GM19452 (cell line): Measurements from ENCODE around the gene CDT1.
"Not testable (repeated sequence)": the region's sequence is repeated elsewhere in the genome, so short reads cannot be mapped to it uniquely, and the experiment has no call there.

Source experiments
- ATAC-seq: cut with Tn5 transposase; IDR thresholded peaks from one replicate; pipeline ENCODE4 v1.9.1; 2021; ENCODE audit not compliant: unreplicated experiment

CDT1 gene

DNA sequence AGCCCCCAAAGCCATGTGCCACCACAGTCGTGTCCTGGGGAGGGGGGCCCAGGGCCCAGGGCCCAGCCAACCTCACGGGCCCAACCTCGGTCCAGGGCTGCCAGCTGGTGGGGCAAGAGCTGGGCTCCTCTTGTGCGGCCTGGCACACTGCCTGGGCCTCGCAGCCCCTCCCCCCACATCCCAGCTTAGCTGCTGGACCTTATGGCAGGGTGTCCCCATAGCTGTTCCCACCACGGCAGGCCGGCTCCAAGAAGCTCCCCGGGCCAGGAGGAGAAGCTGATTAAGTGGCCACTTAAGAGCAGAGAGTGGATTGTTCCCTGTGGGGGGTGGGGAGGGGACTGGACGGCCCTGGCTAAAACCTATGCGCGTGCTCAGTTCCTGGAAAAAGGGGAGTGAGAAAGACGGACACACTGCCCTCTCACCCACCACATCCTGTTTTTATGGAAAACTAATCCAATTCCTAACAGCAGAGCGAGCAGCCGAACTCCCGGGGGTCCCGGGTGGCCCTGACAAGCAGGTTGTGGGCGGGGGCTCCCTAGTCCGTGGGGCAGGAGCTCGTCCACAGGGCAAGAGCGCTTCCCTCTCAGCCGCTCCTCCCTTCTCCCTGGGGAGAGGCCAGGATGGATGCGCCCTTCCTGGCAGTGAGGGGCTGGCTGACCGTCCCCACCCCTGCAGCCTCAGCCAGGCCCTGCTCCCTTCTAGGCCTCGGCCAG, 35.4 kb upstream of the CDT1 start:
- no peak for ATAC-seq

DNA sequence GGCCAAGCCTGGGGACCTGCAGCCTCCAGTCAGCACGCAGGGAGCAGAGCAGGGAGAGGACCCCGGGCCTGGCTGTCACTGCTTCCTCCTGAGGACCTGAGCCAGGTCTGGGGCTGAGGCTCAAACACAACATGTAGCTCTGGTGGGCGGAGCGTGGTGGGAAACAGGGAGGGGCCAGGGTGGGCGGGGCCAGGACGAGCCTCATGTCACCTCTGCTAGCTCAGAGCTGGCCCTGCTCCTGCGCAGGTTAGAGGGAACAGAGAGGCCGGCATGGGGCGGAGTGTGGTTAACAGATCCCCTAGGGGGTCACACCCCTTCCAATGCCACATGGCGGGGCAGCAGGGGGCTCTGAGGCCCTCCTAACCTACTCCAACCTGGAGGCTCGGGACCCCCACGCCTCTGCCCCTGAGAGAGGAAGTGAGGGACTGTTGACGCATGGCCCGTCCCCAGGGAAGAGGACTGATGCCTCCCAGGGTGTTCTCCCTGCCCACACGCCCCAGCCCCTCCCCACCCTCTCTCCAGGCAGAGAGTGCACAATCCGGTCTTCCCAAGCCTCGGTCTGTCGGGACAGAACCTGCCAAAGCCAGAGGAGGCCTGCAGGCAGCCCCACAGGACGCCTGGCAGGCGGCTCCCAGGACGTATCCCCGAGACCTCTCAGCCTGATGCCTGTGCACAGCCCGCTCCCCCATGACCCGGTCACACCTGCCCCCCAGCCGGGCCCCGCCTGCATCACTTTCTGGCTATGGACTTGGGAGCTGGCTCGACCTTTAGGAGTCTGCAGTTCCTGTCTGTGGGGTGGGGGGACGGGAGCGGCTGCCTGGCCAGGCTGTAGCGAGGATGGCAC, 33.8 kb upstream of the CDT1 start:
- no peak for ATAC-seq

DNA sequence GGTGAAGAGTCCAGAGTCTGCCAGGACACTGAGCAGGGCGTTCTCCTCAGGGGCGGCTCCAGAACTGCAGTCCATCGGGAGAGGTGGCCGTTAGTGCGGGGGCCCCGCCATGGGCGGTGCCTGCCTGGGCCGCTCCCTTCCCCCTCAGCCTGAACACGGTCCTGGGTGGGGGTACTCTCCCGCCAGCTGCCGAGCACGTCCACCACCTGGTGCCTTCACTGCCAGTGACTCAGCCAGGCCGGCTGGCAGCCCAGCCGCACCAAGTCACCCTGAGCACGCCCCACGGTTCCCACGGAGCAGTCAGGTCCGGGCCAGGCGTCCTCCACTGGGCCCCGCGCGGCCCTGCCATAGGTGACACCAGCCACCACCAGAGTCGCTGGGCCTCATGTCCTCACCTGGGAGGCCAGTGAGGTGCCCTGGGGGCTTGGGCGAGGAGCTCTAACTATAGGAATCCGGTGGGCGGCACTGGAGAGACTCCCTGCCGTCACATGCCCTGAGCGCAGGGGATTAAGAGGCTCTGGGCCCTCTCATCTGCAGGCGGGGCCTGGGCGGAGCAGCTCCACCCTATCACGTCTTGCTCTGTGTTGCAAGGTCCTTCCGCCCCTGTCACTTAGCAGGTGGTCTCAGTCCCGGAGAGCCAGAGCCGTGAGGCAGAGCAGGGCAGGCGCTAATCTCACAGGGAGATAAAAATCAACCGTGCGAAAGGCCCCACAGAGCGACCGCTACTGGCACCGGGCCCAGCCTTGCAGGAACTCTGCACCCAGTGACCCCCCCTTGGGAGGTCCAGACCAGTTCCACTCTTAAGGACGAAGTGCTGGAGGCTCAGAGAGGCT, 32.9 kb upstream of the CDT1 start:
- ATAC-seq: no peak

DNA sequence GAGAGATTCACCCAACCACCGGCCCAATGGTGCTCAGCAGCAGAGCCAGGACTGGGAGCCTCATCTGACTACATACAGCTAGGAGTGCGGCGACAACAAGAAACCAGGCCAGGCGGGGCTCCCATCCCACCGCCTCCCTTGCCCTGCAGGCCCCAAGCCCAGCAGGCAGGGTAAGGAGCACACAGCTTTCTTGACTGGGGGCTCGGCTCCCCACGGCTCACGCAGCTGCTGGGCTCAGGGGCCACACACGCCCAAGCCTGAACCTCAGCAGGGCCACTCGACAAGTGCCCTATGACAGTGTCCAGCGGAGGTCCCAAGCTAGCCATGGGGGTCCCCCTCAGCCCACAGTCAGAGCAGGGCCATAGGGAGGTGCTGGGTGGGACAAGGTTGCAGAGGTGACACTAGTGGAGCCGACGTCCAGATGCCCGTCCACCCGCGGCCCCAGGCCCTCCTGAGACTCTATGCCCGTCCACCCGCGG, 32.3 kb upstream of the CDT1 start:
- no peak for ATAC-seq

DNA sequence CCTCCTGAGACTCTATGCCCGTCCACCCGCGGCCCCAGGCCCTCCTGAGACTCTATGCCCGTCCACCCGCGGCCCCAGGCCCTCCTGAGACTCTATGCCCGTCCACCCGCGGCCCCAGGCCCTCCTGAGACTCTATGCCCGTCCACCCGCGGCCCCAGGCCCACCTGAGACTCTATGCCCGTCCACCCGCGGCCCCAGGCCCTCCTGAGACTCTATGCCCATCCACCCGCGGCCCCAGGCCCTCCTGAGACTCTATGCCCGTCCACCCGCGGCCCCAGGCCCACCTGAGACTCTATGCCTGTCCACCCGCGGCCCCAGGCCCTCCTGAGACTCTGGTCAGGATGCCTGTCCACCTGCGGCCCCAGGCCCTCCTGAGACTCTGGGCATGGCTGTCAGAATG, 31.8 kb upstream of the CDT1 start:
- not testable (repeated sequence) for ATAC-seq

DNA sequence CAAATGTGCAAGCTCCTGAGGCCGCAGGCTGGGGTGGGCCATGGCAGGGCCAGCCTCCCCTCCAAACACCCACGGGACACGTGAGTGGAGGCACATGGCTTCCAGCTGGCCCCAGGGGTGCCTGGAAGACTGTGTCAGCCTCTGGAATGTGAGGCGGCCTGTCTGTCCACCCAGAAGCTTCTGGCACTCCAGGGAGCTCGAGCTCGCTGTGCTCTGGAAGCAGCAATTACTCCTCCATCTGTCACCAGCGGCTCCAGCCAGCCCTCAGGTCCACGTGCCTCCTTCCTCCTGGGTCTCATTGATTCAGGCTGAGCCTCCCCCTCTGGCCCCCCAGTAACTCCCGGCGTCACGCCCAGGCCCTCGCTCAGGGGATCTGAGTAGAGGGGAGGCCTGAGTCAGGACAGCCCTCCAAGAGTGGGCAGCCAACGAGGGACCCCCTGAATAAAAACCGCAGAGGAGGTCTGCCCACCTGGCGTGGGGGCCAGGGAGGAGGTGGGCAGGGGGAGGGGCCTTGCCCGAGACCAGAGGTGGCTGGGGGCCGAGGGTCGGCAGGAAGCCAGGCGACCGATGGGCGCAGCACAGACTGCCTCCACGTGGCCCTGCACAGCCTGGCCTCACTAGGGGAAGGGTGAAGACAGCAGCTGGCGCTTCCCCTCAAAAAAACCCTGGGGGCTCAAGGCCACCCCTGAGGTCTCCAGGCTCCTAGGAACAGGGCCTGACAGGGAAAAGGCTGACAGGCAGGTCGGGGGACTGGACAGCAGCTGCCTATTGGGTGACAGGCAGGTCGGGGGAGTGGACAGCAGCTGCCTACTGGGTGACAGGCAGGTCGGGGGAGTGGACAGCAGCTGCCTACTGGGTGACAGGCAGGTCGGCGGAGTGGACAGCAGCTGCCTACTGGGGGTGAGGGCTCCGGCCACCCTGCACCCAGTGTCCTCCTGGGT, 30.4 kb upstream of the CDT1 start:
- no peak for ATAC-seq

DNA sequence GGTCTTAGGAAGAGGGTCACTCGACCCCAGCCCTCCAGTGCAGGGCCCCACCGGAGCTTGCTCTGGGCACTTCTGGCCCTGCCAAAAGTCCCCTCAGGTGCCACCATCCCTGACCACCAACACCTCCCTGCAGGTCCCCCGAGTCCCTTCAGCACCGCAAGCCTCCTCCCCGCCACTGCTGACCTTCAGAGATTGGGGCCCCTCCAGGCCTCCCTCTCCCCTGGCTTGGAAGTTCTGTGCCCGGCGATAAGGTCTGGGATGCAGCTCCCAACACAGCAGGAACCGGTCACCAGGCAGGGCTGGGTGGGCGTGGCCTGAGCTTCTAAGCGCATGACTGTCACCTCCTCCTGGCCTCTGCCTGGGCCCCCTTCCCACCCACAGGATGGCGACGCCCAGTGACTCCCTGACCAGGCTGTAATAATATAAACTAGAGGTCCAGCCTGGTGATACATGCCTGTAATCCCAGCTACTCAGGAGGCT, 29.7 kb upstream of the CDT1 start:
- ATAC-seq: no peak

DNA sequence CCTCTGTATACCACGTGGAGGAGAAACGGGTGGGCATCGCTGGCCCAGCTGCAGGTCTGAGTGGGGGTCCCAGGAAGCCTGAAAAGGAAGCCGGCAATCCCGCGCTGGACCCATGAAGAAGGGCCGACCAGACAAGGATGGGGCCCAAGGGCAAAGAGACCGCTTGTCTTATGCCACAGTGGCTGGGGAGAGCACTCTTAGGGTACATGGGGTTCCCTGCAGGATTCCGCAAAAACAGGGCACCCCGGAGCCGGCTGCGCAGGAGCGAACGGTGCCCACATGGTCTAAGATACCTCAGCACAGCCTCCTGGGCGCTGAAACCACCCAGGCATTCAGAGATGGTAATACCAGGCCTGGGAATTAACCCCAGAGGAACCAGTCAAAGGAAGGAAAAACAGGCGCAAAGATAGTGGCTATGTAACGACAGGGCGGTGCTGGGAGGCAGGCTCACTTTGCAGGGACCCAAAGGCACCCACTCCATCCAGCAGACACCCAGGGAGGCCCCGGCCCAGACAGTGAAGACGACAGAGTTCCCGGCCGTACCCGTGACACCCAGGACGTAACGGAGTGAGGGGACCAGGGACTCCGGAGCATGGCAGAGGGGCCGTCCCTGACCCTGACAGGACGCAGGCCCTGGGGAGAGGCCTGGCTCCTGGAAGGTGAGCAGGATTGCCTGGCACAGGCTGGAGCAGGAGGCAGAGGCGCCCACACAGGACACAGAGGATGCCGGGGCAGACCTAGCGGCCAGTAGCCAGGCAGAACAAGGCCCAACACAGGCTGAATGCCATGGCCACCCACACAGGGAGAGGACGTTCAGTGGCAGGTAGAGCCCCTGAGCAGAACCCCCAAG, 28.8 kb upstream of the CDT1 start:
- ATAC-seq: no peak

DNA sequence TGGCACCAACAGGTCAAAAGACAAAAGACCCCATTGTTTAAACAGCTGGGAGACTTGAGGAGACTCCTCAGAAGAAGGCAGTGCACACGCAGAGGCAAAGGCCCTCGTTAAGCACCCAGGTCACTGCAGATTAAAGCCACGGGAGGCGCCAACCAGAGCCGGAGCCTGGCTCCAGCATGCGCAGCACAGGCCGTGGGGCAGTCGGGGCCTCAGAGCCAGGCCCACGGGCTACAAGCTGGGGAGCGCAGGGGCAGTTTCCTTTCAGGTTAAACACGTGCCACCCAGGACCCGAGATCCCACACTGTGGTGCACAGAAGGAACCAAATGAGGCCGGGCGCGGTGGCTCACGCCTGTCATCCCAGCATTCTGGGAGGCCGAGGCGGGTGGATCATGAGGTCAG, 27.8 kb upstream of the CDT1 start:
- ATAC-seq: no peak

DNA sequence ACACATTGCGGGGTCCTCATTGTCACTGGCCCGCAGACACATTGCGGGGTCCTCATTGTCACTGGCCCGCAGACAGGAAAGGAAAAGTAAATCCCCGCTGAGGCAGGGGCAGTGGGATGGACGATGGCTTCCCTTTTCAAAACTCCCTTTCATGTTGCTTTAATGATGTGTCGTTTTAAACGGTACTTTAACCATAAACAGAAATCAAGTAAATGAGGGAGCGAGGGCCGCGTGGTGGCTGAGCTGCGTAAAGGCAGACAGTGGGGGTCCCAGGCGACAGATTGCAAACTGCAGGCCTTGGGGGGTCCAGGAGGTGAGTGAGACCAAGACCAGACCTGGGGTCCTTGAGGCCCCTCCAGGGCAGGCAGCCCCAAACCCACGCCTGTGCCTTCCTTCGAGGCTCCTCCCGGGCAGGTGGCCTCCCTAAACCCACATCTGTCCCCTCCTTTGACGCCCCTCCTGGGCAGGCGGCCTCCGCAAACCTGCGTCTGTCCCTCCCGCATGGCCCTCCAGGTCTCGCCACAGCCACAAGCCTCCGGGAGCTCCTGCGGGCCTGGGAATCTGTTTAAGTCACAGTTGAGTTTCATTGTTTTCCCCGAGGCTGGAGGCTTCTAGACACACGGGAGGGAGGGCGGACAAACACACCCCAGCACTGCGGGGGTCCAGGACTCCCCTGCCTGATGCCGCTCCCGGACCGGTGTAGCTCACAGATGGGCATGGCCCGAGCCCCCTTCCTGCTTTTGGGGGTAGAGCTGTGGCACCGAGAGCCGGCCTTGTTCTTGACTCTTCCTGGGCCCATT, 25.9 kb upstream of the CDT1 start:
- no peak for ATAC-seq

DNA sequence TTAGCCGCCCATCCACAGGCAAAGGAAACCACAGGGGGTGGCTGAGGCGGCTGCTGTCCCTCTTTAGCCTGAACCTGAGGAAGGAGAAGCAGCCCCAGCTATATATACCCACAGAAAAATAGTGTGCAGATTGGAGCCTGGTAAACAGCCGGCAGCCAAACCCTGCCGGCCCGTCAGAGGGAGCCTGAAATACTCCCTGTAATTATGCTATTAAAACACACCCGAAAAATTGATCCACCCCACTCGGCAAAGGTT, 25.4 kb upstream of the CDT1 start:
- no peak for ATAC-seq

DNA sequence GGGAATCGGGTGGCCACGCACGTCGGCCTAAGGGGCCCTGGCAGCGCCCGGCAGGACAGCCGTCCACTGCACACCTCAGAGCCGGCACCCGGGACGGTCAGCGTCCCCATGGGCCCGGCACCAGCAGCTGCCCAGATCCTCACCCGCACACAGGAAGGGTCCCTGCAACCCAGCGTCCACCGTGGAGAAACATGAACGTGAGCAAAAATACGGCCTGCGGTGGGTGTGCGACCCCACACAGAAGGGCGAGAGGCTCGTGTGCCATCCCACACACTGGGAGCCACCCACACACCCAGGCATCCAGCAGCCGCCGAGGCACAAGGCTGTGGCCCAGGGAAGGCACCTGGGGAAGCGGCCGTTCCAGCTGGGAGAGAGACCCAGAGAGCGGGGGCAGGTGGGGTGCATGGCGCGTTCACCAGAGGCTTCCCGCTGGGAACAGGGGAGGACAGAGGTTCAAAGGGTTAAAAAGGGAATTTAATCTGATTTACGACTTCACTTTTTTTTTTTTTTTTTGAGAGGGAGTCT, 25.0 kb upstream of the CDT1 start:
- no peak for ATAC-seq

DNA sequence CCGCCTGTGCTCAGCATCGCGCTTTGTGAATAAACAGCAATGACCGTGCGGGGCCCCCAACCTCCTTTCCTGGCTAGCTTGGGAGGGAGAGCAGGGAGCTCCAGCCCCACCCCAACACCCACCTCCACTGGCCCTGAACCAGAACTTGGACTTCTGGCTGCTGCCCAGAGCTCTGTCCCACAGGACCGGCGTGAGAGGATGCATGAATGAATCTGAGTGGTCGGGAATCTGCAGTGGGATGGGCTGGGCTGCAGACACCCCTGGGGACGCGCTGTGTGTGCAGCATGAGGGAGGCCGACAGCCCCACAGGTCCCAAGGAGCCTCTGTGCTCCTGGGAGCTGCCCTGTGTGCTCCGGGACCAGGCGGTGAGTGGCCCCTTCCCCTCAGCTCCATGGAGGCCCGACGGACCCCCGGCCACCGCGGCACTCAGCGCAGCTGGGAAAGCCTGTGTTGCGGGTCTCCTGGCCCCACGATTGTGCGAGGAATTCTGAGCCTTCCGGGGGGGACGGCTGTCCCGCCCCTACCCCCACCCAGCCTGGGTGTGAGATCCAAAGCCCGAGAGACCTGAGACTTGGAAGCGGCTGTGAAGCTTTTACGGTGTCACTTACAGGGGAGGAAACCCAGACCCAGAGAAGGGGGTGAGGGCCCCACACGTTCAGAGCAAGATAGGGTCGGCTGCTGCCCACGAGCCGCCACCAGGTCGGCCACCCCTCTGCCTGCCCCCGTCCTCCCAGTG, 24.0 kb upstream of the CDT1 start:
- ATAC-seq: no peak

DNA sequence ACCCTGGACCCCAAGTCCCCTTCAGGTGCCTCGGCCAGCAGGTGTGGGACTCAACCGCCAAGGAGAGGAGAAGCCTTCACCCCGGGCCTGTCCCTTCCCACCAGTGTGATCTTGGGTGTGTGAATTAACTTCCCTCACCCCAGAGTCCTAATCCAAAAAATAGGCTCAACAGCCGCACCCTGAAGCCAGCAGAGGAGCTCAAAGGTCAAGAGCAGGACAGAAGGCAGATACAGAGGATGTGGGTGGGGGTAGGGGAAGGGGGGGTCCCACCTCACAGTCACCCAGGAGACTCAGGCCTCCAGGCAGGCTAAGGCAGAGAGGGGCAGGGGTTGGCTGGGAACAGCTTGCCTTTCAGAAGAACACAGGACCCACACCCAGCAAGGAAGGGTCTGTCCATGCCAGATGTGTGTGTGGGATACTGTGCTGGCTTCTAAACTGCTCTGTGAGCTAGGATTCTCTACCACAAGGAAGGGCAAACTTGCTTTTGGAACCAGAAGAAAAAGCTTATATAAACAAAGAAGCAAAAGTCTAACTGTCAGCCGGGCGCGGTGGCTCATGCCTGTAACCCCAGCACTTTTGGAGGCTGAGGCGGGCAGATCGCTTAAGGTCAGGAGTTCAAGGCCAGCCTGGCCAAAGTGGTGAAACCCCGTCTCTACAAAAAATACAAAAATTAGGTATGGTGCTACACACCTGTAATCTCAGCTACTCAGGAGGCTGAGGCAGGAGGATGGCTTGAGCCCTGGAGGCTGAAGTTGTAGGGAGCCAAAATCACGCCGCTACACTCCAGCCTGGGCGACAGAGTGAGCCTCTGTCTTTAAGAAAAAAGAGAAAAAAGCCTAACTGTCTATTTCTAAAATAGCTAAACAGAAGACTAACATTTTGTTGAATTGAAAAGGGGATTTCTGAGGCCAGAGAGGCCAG, 23.2 kb upstream of the CDT1 start:
- ATAC-seq: no peak

DNA sequence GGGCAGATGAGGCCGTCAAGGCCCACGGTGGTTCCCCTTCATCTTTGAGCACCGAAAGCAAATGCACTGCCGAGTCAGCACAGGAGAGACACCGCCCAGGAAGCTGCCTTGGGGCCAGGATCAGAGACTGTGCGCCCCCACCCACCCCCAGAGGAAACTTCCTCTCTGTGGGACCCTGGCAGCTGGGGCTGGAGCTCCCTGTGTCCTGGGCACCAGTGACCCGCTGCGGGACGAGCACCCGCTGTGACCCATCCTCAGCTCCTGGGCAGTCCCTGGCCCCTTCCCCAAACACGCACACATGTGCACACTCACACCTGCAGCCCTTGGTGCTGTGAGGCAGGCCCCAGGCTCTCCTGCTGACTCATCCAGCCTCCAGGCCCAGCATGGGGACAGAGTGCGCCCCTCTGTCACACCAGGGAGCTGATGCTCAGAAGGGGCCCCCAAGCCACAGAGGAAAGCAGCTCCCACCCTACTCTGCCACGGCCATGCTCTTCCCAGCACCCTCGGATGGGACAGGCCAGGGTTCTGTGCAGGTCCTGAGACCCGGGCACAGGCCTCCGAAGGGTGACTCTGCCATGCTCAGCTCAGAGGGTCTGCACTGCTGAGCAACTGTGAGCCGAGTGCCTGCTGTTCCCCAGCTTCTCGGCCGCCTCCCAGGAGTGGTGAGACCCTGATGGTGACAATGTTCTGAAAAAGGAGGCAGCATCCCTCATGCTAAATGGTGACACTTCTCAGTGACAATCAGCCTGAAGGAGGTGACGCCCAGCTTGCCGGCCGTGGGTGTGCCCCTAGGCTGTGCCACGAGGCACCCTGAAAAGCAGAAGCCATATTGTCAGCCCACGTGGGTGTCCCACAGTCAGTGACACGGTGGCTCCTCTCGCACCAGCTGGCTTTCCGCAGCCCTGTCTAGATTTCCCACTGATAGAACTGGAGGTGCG, 22.2 kb upstream of the CDT1 start:
- ATAC-seq: no peak
